Adrenal gland (tissue), 5 donors: ENCODE data around the gene DLGAP1.

Experiments
- POLR2A ChIP-seq, 2 donors: fragments of 450-650 bp; IDR thresholded peaks; one replicate each; pipeline ENCODE4 v1.6.1; 2017; ENCODE audit warnings: antibody characterized with exemption in 2 of 2, mild to moderate bottlenecking in 2 of 2, moderate library complexity in 1 of 2
- TF ChIP-seq, protein P1 (sequence below), 6 experiments: fragments of 450-650 bp in 4 of 6; fragments of 200-600 bp in 2 of 6; sonication (generic) in 1 of 6; IDR thresholded peaks; 1 replicate in 5 of 6; 2 replicates in 1 of 6; pipeline versions ENCODE4 v1.5.1 to v1.8.0; 2016 to 2021; ENCODE audit warnings: antibody characterized with exemption in 6 of 6, mild to moderate bottlenecking in 2 of 6, moderate library complexity in 1 of 6
- donor health status: DM: no; HTN: no; CAD: no.

GRCh38 chr18:3666526-3667254, 788.4 kb downstream of the DLGAP1 start:
- TF ChIP-seq, protein P1, sequence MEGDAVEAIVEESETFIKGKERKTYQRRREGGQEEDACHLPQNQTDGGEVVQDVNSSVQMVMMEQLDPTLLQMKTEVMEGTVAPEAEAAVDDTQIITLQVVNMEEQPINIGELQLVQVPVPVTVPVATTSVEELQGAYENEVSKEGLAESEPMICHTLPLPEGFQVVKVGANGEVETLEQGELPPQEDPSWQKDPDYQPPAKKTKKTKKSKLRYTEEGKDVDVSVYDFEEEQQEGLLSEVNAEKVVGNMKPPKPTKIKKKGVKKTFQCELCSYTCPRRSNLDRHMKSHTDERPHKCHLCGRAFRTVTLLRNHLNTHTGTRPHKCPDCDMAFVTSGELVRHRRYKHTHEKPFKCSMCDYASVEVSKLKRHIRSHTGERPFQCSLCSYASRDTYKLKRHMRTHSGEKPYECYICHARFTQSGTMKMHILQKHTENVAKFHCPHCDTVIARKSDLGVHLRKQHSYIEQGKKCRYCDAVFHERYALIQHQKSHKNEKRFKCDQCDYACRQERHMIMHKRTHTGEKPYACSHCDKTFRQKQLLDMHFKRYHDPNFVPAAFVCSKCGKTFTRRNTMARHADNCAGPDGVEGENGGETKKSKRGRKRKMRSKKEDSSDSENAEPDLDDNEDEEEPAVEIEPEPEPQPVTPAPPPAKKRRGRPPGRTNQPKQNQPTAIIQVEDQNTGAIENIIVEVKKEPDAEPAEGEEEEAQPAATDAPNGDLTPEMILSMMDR (IDR thresholded peaks at IDR 0.05) = peak in 1 of 6 experiments; percentile 12
- TF ChIP-seq POLR2A (IDR thresholded peaks at IDR 0.05) = no peak
